Chondrocyte (in vitro differentiated cells): ENCODE results near the gene CD55. TPM values are rescaled to one million over a fixed set of nuclear protein-coding genes. Genes with fewer than 3 reads are reported as not detected.

Source experiments
- DNase-seq: peaks from one replicate; pipeline ENCODE4 v3.0.0; 2021; ENCODE audit warnings: mixed read lengths, low spot score
- H3K27ac Mint-ChIP-seq: one replicate; pipeline ENCODE4 v1.8.0; 2021; ENCODE audit warnings: mild to moderate bottlenecking, moderate library complexity, mixed read lengths; ENCODE audit not compliant: unreplicated experiment
- H3K27me3 Mint-ChIP-seq: 2 replicates; pipeline ENCODE4 v1.8.0; 2021; ENCODE audit warnings: low read depth, mixed read lengths
- H3K36me3 Mint-ChIP-seq: 2 replicates; pipeline ENCODE4 v1.8.0; 2021; ENCODE audit warnings: low read depth, mixed read lengths
- H3K4me1 Mint-ChIP-seq: 2 replicates; pipeline ENCODE4 v1.8.0; 2021; ENCODE audit warnings: low read depth, mild to moderate bottlenecking, mixed read lengths
- H3K4me3 Mint-ChIP-seq: one replicate; pipeline ENCODE4 v1.8.0; 2021; ENCODE audit warnings: mild to moderate bottlenecking, moderate library complexity, mixed read lengths; ENCODE audit not compliant: unreplicated experiment
- H3K9me3 Mint-ChIP-seq: 2 replicates; pipeline ENCODE4 v1.8.0; 2021; ENCODE audit warnings: low read depth, mixed read lengths
- CTCF ChIP-seq: fragments of 200-600 bp; sonication (generic); IDR thresholded peaks from 2 replicates; pipeline ENCODE4 v1.5.0; 2021; ENCODE audit warnings: antibody characterized with exemption, mild to moderate bottlenecking, moderate library complexity
- total RNA-seq: library from RNA; stranded (reverse); gene quantifications from 3 replicates; pipeline ENCODE4 v1.2.1, GENCODE V29; 2021

CD55 gene
- total RNA-seq, 1 donor from 2014 or later, result 4.7 TPM

GRCh38 chr1:207363871-207364270, 42.4 kb downstream of the CD55 start:
- DNase-seq, result no peak
- Mint-ChIP-seq H3K4me3 (no peak overlapping the region), H3K36me3 (no peaks in the 10 kb centered on the region), H3K27ac (no peak overlapping the region), H3K27me3 (no peaks in the 10 kb centered on the region), H3K4me1 (no peaks in the 10 kb centered on the region), H3K9me3 (no peaks in the 10 kb centered on the region)
- TF ChIP-seq CTCF, result no peak

- Mint-ChIP-seq H3K9me3 (no peaks in the 10 kb centered on the region), H3K27me3 (no peaks in the 10 kb centered on the region), H3K4me1 (no peaks in the 10 kb centered on the region), H3K4me3 (no peak overlapping the region), H3K27ac (no peak overlapping the region), H3K36me3 (no peaks in the 10 kb centered on the region)
- TF ChIP-seq CTCF, result no peak
- no peak for DNase-seq
Observed at GRCh38 chr1:207364614-207365013, 43.1 kb downstream of the CD55 start.

- DNase-seq, result no peak
- H3K9me3 Mint-ChIP-seq, result no peaks in the 10 kb centered on the region
- no peaks in the 10 kb centered on the region for H3K4me1 Mint-ChIP-seq
- no peak overlapping the region for H3K27ac Mint-ChIP-seq
- H3K36me3 Mint-ChIP-seq, result no peaks in the 10 kb centered on the region
- no peak overlapping the region for H3K4me3 Mint-ChIP-seq
- no peaks in the 10 kb centered on the region for H3K27me3 Mint-ChIP-seq
- TF ChIP-seq CTCF, result no peak
Observed at GRCh38 chr1:207365063-207365462, 43.6 kb downstream of the CD55 start.

- H3K4me1 Mint-ChIP-seq, result no peaks in the 10 kb centered on the region
- no peak overlapping the region for H3K4me3 Mint-ChIP-seq
- H3K36me3 Mint-ChIP-seq, result no peaks in the 10 kb centered on the region
- H3K27ac Mint-ChIP-seq, result no peak overlapping the region
- TF ChIP-seq CTCF, result no peak
- no peaks in the 10 kb centered on the region for H3K27me3 Mint-ChIP-seq
- DNase-seq, result no peak
- no peaks in the 10 kb centered on the region for H3K9me3 Mint-ChIP-seq
Observed at GRCh38 chr1:207366022-207366421, 44.5 kb downstream of the CD55 start.

- Mint-ChIP-seq H3K4me1 (peaks cover 6% of the 10 kb centered on the region), H3K9me3 (peaks cover 15% of the 10 kb centered on the region), H3K27me3 (peaks cover 4% of the 10 kb centered on the region), H3K27ac (no peak overlapping the region), H3K36me3 (no peaks in the 10 kb centered on the region), H3K4me3 (no peak overlapping the region)
- DNase-seq, result no peak
- no peak for TF ChIP-seq CTCF
Observed at GRCh38 chr1:207388721-207389120, 67.2 kb downstream of the CD55 start.
